Bronchial epithelial cell (primary cell): ENCODE measurements around the gene C2CD2. TPM values are rescaled to one million over a fixed set of nuclear protein-coding genes. Genes with fewer than 3 reads are reported as not detected.

ENCODE experiments used
- DNase-seq: peaks from one replicate; pipeline ENCODE4 v3.0.0-alpha.2; 2010; ENCODE audit warnings: low read depth
- FAIRE-seq: peaks from 2 replicates; lab custom pipeline; 2011; peaks lifted over from hg19 to GRCh38; lab: Jason Lieb, UNC
- H3K27me3 ChIP-seq: 2 replicates; pipeline ENCODE4 v1.5.1; 2011; ENCODE audit warnings: low read length; ENCODE audit not compliant: control insufficient read depth, insufficient read depth
- H3K36me3 ChIP-seq: 2 replicates; pipeline ENCODE4 v1.5.1; 2011; ENCODE audit warnings: low read length; ENCODE audit not compliant: control insufficient read depth, insufficient read depth
- H3K4me3 ChIP-seq: 2 replicates; pipeline ENCODE4 v1.5.1; 2011; ENCODE audit warnings: mild to moderate bottlenecking, low read depth, low read length, control low read depth
- CTCF ChIP-seq: IDR thresholded peaks from 2 replicates; pipeline ENCODE4 v1.5.1; 2011; ENCODE audit warnings: mild to moderate bottlenecking, moderate library complexity, low read length, control low read depth, inconsistent platforms; ENCODE audit not compliant: insufficient read depth, severe bottlenecking
- total RNA-seq: library from RNA; depleted of rRNA; stranded (reverse); fragments of >200 nt; gene quantifications from 2 replicates; pipeline ENCODE4 v1.2.1, GENCODE V29; 2014

The C2CD2 gene
- total RNA-seq, 1 donor from 2014 or later, result 6.6 TPM

GRCh38 chr21:41942457-41942856, 11.4 kb downstream of the C2CD2 start:
- FAIRE-seq (no peak), DNase-seq (no peak)
- TF ChIP-seq CTCF, result no peak
- Histone ChIP-seq H3K4me3 (no peak overlapping the region), H3K36me3 (no peaks in the 10 kb centered on the region), H3K27me3 (no peaks in the 10 kb centered on the region)

- no peak for DNase-seq
- TF ChIP-seq CTCF, result no peak
- no peaks in the 10 kb centered on the region for H3K27me3 ChIP-seq
- H3K4me3 ChIP-seq, result no peak overlapping the region
- no peaks in the 10 kb centered on the region for H3K36me3 ChIP-seq
- no peak for FAIRE-seq
Measured at GRCh38 chr21:41941941-41942340, 11.9 kb downstream of the C2CD2 start.

- Histone ChIP-seq H3K27me3 (no peaks in the 10 kb centered on the region), H3K4me3 (no peak overlapping the region), H3K36me3 (no peaks in the 10 kb centered on the region)
- TF ChIP-seq CTCF, result no peak
- FAIRE-seq (no peak), DNase-seq (no peak)
Measured at GRCh38 chr21:41940431-41940830, 13.4 kb downstream of the C2CD2 start.

- FAIRE-seq, result no peak
- no peak overlapping the region for H3K4me3 ChIP-seq
- no peaks in the 10 kb centered on the region for H3K27me3 ChIP-seq
- no peak for DNase-seq
- no peak for TF ChIP-seq CTCF
- no peaks in the 10 kb centered on the region for H3K36me3 ChIP-seq
Measured at GRCh38 chr21:41939391-41939790, 14.4 kb downstream of the C2CD2 start.

- no peaks in the 10 kb centered on the region for H3K36me3 ChIP-seq
- H3K27me3 ChIP-seq, result no peaks in the 10 kb centered on the region
- FAIRE-seq, result no peak
- DNase-seq, result peak; percentile 58
- H3K4me3 ChIP-seq, result peak overlapping the region; percentile 27
- TF ChIP-seq CTCF, result peak; percentile 30
Measured at GRCh38 chr21:41933313-41934079, 20.3 kb downstream of the C2CD2 start.
